Stimulated activated CD4-positive, alpha-beta T cell treated with anti-CD3 and anti-CD28 coated beads, Interleukin-4, amount 100 ng/mL, for 1 hour (primary cell): ENCODE results near the gene UBE2D4.
"Not testable (repeated sequence)": the region's sequence is repeated elsewhere in the genome, so short reads cannot be mapped to it uniquely, and the experiment has no call there.

Experiments used
- DNase-seq: peaks from one replicate; pipeline ENCODE4 v3.0.0-alpha.2; 2020

Gene UBE2D4

GRCh38 chr7:43914795-43915194, 11.4 kb upstream of the UBE2D4 start:
- DNase-seq = no peak

GRCh38 chr7:43915907-43916306, 10.3 kb upstream of the UBE2D4 start:
- no peak for DNase-seq

DNA sequence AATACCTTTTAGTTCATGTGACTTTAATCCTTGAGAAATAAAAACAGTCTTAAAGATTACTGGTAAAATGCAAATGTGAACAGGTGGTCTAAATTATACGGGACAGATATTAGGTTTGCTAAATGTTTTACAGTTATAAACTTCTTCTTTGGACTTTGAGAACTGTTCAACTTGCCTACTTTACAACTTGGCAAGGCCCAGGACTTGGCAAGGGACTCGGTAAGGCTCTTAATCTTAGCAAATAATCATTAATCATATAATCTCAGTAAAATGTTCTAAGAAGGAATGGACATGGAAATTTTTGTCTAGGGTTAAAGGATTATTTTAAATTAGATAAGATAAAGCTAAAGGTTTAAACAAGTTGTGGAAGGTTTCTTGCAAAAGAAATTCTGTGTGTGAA, 4.8 kb upstream of the UBE2D4 start:
- DNase-seq = no peak

- no peak for DNase-seq
Measured at GRCh38 chr7:43922726-43923125, 3.5 kb upstream of the UBE2D4 start.

DNA sequence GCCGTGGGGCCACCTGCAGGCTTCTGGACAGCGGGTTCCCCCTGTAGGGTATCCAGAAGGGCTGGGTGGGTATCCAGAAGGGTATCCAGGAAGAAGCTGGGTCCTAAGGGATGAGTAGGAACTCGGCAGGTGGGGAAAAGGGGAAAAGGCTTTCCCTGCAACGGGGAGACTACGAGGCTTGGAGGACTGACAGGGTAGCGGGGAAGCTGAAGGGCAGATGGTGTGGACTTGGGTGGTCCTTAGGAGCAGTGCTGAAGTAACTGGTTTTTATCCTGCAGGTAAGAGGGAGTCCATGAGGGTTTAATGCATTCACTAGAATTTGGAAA, 525 bp downstream of the UBE2D4 start:
- no peak for DNase-seq

DNA sequence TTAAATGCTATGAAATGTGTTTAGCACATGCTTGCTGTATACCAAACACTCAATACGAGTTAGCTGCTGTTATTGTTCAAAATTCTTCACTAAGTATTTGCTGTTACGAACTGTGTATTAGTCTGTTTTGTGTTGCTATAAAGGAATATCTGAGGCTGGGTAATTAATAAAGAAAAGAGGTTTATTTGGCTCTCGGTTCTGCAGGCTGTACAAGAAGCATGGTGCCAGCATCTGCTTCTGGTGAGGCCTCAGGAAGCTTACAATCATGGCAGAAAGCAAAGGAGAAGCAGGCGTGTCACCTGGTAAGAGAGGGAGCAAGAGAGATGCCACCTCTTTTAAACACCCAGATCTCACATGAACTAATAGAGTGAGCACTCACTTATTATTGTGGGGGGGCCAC, 1.6 kb downstream of the UBE2D4 start:
- DNase-seq = no peak

DNA sequence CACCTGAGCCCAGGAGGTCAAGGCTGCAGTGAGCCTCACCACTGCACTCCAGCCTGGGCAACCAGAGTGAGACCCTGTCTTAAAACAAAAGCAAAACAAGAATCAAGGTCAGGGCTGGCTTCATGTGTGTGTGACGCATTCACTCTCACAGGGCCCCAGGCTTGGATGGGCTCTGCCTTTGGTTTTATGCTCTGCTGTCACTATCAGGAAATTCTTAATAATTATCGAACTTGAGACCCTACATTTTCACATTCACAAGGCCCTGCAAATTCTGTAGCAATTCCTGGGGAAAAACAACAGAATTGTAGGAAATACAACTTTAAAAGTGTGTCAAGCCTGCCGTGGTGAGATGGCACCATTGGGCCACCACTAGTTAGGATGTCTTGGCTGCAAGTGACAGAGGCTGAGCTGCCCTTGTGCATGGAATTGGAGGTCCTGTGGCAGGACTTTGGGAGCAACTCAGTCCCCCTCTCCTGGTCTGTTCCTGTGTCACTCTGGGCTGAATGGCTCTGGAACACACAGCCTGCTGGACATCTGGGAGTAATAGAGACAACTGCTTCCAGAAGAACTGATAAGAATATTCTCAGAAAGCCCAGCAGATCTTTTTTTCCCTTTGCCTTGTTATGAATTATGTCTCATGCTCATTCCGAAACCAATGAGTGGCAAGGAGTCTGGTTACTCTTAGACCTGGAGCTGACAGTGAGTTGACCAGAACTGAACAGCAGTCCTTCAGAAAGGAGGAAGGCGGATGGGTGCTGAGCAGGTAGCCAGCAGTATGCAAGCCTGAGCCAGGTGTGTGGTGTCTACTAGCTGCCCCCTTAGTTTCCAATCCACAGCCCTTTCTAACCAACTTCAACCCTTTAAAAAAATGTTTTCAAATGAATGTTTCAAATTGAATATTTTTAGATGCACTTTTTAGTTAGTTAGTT, 3.6 kb downstream of the UBE2D4 start:
- DNase-seq = no peak

GRCh38 chr7:43931346-43931745, 5.1 kb downstream of the UBE2D4 start:
- DNase-seq = no peak

- no peak for DNase-seq
Measured at GRCh38 chr7:43933902-43934560, 7.8 kb downstream of the UBE2D4 start.

GRCh38 chr7:43937444-43937843, 11.2 kb downstream of the UBE2D4 start:
- no peak for DNase-seq

DNA sequence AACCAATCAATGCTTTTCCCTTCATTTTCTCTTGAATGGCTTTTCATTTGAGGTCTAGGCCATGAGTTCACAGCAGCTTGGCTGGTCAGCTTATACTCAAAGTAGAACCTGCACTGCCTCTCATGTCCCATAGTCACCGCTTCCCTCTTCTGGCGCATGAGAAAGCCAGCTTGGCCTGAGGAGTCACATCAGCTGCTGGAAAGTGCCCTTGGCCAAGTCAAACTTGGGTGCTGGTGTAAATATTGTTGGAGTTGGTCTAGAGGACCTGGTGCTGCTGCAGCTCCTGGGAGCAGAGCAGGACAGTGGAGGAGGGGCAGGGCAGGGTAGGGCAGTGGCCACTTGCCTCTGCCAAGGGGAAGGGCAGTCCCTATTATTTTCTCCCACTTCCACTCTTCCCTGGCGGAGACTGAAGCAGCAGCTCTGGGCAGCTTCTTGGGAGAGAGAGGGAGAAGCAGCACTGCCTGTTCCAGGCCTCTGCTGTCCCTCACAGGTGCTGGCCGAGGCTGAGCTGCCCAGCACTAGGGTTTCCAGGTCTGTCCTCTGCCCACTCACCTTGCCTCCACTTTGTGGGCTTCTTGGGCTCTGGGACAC, 12.8 kb downstream of the UBE2D4 start:
- no peak for DNase-seq

- no peak for DNase-seq
Measured at GRCh38 chr7:43942250-43942649, 16.0 kb downstream of the UBE2D4 start.

DNA sequence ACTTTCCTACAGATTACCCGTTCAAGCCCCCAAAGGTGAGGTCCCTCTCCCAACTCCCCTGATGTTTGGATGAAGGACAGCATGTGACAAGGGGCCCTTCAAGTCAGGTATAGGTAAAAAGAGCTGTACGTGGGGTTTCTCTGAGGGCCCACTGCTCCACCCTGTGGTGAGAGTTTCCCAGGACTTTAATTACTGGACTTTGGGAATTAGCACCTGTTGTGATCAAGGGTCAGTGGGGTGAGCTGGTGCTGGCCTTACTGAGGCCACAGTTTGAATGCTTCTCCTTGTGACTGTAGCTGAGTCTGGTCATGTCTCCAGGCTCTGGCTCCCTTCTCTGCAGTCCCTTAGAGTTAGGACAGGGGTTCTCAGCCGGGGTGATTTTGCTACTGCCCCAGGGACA, 16.8 kb downstream of the UBE2D4 start:
- no peak for DNase-seq

- no peak for DNase-seq
Measured at GRCh38 chr7:43943417-43944187, 17.4 kb downstream of the UBE2D4 start.

DNA sequence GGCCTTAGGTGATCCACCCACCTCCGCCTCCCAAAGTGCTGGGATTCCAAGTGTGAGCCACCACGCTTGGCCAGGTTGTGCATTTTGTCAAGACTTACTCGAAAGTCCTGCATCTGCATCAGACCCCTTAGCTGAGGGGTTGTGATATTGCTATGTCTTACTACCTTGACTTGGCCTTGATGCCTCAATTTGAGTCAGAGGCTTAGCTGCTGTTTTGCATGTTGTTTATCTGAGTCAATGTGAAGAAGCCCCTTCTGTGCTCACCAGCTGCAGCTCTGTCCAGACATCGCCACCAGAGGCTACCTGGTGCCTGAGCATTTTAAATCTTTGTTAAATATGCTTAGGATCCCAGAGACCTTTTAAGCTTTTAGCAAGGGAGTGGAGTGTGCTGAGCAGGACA, 18.1 kb downstream of the UBE2D4 start:
- DNase-seq = no peak

DNA sequence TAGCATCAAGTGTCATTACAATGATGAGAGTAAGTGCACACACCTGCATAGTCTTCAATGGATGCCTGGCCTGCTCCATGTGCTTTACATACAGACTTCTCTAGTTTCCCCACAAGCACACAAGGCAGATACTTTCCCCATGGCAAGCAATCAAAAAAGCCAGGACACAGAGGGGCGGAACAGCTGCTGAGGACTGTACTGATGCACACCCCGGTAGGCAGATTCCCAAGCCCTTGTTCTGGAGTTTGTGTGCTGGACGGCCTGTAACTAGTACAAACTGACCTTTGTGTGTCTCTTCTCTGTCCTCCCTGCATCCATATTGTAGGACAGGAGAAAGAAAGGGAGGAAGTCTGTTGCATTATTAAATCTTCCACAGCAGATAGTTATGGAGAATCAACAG, 25.8 kb downstream of the UBE2D4 start:
- no peak for DNase-seq

DNA sequence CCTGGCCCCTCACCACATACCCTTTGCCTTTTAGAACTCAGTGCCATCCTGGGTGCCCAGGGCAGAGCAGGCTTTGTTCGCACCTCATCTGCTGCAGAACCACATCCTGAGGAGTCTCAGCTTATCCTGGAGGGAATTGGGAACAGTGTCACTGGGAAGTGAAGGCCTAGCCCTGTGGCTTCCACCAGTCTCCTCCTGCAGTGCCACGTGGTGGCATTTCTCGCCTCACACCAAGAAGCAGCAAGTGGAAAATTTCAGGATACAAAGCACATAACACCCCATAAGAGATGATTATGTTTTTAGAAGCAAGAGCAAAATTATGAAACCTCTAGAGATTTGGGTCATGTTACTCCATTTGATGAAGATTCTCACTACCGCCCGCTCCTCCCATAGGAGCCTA, 26.8 kb downstream of the UBE2D4 start:
- DNase-seq = no peak

DNA sequence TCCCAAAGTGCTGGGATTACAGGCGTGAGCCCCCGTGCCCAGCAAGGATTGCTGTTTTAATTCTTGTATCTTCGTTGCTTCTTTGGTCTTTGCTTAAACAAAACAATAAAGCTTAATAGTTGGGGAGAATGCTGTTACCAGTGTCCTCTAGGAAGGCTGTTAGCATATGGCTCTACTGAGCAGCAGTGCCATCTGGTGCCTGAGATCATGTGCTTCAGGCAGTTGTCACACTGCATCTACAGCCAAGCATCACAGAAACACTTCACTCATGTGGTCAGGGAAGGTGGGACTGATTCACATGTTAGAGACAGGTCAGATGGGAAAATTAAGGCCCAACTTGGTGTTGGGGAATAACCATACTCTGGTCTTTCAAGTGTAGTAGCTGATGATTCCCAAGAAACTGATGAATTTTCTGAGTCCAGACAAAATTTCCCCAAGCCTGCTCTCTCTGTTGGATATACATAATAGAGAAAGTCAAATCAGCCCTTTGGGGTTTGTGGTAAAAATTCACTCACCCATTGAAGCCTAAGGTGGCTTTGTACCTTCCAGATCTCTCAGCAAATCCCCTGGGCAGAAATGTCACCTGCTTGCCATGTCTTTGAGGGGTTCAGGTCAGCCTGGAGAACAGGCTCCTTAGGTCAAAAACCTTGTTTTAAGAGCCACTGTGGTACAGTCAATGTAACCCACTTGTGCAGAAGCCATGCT, 28.4 kb downstream of the UBE2D4 start:
- peak; percentile 8 for DNase-seq

GRCh38 chr7:43956027-43956426, 29.8 kb downstream of the UBE2D4 start:
- no peak for DNase-seq

- no peak for DNase-seq
Measured at GRCh38 chr7:43960933-43961332, 34.7 kb downstream of the UBE2D4 start.

GRCh38 chr7:43966392-43966791, 40.2 kb downstream of the UBE2D4 start:
- DNase-seq = not testable (repeated sequence)

DNA sequence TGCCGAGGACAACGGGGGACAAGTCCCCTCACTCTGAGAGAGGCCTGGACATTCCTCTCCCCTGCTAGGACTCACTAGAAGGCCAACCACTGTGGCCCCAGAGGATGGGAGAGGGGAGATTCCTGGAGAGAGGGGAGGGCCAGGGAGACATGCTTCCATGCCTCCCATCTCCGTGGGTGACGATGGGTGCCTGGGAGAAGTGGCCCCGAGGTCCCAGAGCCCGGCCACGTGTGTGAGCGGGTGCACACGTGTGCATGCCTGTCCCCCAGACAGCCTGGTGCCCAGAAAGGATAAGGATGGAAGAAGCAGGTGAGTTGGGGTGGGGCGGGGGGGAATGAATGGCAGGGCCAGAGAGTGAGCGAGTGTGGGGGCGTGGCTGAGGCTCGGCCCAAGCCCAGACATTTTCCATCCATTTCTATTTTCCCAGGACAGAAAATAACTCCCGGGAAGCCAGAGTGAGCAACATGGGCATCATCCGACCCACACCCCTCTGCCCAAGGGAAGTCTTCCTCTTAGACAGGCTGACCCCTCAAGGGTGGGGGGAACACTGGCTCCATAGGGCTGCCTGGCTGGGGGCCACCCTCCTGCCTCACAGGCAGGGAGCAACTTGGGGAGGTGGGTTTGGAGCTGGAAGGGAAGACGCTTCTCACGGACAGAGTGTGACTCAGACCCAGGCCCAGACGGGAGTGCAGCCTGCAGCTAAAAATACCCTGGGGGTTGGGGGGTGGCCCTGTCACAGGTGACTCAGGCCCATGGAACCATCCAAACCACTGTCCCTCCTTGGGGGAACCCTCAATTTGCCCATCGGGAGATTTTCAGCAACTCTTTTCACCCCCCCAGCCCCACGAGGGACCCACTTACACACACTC, 42.2 kb downstream of the UBE2D4 start:
- DNase-seq = not testable (repeated sequence)
